NCI-H2107 treated with DMSO at 0.1 percent for 48 hours (cell line): ENCODE measurements around the gene MBNL1.

Experiments used
- DNase-seq: peaks from one replicate; lab custom pipeline; 2025; ENCODE audit not compliant: unreplicated experiment; lab: John Stamatoyannopoulos, UW

Gene MBNL1

GRCh38 chr3:152470095-152470494 lies 201.4 kb downstream of the MBNL1 start:
- no peak for DNase-seq

DNA sequence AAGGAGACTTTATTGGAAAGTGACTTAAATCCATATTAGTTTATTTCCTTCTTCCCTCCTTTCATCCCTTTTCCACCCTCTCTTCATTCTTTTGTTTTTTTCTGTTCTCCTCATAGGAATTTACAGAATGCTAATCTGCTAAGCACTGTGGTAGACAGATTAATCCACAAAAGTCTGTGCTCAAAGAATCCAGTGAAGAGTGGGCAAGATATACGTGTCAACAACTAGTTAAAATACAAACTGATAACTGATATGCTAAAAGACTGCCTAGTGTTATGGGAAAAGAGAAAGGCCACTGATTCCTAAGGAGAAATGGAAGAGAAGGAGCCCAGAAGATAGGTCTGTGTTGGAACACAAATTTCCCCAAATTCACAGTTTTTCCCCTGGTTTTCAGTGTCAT lies 202.2 kb downstream of the MBNL1 start:
- no peak for DNase-seq

GRCh38 chr3:152471814-152472671 lies 203.3 kb downstream of the MBNL1 start:
- DNase-seq: peak; percentile 69

- no peak for DNase-seq
These were observed 203.9 kb downstream of the MBNL1 start for GRCh38 chr3:152472672-152472954.

GRCh38 chr3:152474585-152474984 lies 205.9 kb downstream of the MBNL1 start:
- peak; percentile 48 for DNase-seq

GRCh38 chr3:152477422-152477821 lies 208.7 kb downstream of the MBNL1 start:
- no peak for DNase-seq

DNA sequence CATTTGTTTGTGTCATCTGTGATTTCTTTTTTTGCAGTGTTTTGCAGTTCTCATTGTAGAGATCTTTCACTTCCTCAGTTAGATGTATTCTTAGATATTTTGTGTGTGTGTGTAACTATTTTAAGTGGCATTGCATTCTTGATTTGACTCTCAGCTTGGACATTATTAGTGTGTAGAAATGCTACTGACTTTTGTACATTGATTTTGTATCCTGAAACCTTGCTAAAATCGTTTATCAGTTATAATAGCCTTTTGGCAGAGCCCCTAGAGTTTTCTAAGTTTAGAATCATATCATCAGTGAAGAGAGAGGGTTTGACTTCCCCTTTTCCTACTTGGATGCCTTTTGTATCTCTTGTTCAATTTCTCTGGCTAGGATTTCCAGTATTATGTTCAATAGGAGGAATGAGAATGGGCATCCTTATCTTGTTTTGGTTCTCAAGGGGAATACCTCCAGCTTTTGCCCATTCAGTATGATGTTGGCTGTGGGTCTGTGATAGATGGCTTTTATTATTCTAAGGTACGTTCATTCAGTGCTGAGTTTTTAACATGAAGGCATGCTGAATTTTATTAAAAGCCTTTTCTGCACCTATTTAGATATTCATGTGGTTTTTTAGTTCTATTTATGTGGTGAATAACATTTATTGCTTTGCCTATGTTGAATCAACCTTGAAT lies 211.7 kb downstream of the MBNL1 start:
- no peak for DNase-seq

DNA sequence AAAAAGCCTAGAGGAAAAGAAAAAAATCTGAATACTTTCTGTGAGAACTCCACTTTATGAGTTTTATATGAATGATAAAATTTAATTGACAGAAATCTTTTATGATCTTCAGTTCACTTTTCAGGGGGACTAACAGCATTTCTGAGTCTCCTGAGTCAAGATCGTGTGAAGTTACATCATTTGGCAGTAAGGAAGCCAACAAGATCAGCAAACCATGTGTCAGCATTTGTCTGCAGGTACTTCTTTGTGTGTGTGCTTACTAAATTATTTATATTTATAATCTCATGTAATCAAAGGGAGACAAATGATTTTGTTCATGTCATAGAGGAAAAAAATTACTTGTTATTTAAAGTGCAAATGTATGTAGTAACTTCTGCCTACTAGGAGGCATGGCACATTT lies 217.6 kb downstream of the MBNL1 start:
- DNase-seq: no peak

GRCh38 chr3:152488449-152488848 lies 219.7 kb downstream of the MBNL1 start:
- DNase-seq: no peak

- no peak for DNase-seq
These were observed 223.2 kb downstream of the MBNL1 start for GRCh38 chr3:152491922-152492321.

DNA sequence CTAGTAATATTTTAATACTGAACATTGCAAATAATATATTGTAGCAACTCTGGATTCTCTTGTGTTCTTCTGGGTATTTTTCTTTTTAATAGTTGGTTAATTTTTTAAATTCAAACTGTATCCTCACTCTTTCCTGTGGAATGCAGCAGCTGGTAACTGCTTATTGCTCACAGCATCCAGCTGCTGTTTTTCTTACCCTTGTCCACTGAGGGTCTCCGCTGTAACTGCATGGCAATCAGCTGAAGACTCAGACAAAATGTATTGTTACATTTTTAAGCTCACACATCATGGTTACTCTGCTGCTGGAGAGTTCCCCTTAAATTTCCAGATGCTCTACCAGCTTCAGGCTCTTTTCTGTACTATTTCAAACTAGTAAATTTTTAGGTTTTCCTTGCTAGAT lies 227.6 kb downstream of the MBNL1 start:
- DNase-seq: no peak

DNA sequence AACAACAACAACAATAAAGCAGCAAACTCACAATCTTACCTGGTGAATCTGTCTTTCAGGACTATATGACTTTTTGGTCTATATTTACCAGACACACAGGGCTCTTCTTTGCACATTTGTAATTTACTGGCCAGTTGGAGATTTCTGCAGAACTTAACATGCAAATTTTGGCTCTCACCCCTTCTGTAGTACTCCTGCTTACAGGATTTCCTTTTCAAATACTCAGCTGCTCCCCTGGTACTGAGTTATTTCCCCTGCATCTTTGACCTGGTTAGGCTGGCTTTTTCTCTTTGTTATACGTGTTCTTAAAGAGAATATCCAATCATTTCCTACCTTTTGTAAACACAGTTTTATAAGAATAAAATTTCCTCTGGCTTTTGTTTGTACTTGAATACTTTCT lies 228.0 kb downstream of the MBNL1 start:
- no peak for DNase-seq

DNA sequence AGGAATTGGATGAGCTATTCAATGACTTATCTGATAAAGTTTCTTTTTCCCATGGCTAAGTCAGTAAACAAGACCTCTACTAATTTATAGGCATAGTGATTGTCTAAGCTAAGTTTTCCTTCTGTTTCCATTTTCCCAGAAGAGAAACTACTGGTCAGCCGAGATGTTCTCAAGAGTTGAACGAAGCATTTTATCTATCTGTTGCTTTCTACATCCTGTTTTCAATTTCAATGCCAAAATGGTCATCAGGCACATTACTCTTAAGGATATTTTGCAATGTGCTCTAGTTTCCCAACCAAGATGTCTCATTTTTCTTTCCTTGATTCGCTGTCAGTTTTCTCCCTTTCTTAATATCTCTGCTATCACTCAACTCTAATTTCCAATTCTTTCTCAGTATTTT lies 228.7 kb downstream of the MBNL1 start:
- DNase-seq: no peak

GRCh38 chr3:152497890-152498289 lies 229.2 kb downstream of the MBNL1 start:
- no peak for DNase-seq

DNA sequence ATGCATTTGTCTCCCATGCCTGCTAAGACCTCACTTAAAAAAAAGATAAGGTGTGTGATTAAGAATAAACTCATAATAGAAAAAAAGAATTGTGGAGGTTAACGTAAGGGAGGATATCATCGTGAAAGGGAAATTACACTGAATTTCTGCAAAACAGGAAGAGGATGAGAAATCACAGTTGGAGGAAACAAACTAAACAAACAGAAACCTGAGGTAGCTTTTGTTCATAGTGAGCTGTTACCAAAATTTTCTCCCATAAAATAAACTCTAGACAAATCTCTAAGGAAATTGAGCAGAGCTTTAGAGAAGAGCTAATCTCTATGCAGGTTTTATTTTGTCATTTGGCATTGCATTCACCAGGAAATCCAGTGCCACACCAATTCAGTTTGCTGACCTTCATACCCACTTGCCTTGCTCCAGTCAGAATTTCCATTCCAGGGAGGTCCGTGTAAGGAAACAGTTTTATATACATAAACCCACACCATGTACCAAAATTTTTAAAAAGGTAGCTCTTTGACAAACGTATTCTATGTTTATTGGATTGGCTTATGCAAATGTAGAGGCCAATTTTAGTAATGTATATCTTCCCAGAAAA lies 231.2 kb downstream of the MBNL1 start:
- no peak for DNase-seq

DNA sequence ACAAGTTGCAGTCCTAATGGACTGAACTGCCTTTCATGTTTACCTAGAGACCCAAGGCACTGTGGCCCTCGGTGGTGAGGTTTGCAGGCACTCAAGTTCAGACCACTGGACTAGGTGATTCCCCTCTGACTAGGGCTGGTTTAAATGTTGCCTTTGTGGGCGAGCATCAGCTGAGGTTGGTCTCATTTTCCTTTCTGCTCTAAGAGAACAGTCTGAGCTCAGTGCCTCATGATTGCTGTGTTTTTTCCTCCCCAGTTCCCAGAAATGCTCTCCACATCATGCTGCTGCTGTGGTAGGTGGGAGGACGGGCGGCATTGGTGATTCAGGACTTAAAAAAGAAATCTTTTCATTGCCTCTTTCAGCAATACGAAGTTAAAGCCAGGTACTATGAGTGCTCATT lies 237.2 kb downstream of the MBNL1 start:
- no peak for DNase-seq

GRCh38 chr3:152508705-152509104 lies 240.0 kb downstream of the MBNL1 start:
- no peak for DNase-seq

- no peak for DNase-seq
These were observed 243.2 kb downstream of the MBNL1 start for GRCh38 chr3:152511904-152512303.

GRCh38 chr3:152513301-152513960 lies 244.7 kb downstream of the MBNL1 start:
- DNase-seq: no peak
